H1 (cell line): ENCODE results near the gene ZFAND4. TPM values are rescaled to one million over a fixed set of nuclear protein-coding genes. Genes with fewer than 3 reads are reported as not detected.

ENCODE experiments used
- KDM1A ChIP-seq: fragments of 200-600, 300-600 bp; sonication (generic); IDR thresholded peaks from 2 replicates; pipeline ENCODE4 v1.7.1; 2016; ENCODE audit warnings: mild to moderate bottlenecking, low read length, borderline replicate concordance
- KDM5A ChIP-seq: fragments of 200-600 bp; IDR thresholded peaks from 2 replicates; pipeline ENCODE4 v1.7.1; 2012; ENCODE audit warnings: mild to moderate bottlenecking, low read length, inconsistent platforms, mixed read lengths
- SIRT6 ChIP-seq: IDR thresholded peaks from one replicate; pipeline ENCODE4 v1.7.1; 2012; ENCODE audit warnings: low read length, inconsistent platforms
- TAF7 ChIP-seq: optimal IDR thresholded peaks from 2 replicates; pipeline ENCODE3; 2011; ENCODE audit warnings: low read depth, mild to moderate bottlenecking, inconsistent platforms, low read length, moderate library complexity, borderline replicate concordance
- polyA plus RNA-seq, 7 experiments: library from polyadenylated mRNA; depleted of rRNA in 3 of 7; stranded (reverse) in 5 of 7; unstranded in 2 of 7; fragments of >200 nt in 5 of 7; fragments of 200-250 nt in 2 of 7; gene quantifications; 1 replicate in 5 of 7; 2 replicates in 1 of 7; 4 replicates in 1 of 7; pipeline versions ENCODE4 v1.2.1 to v1.2.3, GENCODE V29; 2011 to 2013; ENCODE audit warnings: missing spikeins in 2 of 7, mixed read lengths in 2 of 7
- total RNA-seq: library from RNA; stranded (reverse); fragmentation: NEBNext Ultra II Directional; extraction: Animal tissue kit (Norgen Biotek cat#: 25700); gene quantifications from 2 replicates; pipeline ENCODE4 v1.2.1, GENCODE V29; 2021

The ZFAND4 gene
- total and polyA plus RNA-seq, 2 of the 8 experiments (the other 6 are each of a cell fraction or from before 2014, with no cell fraction given): 2.8 to 17.8 TPM

GRCh38 chr10:45640049-45640448 lies 32.5 kb downstream of the ZFAND4 start (continued):
- TF ChIP-seq TAF7 (no peak), KDM5A (no peak), KDM1A (no peak), SIRT6 (no peak)
